Calu3 (cell line): ENCODE results near the gene CYTH4. TPM values are rescaled to one million over a fixed set of nuclear protein-coding genes. Genes with fewer than 3 reads are reported as not detected.

Experiments used
- BruUV-seq: library from RNA; stranded (reverse); fragments of 400-500 nt; replicated peaks from 2 replicates; lab custom pipeline; 2021; lab: Mats Ljungman, UMichigan
- CTCF ChIA-PET: fragments of 300-600 bp; sonication (Branson Sonifier 250); formaldehyde crosslinking; loops from one replicate; lab custom pipeline; 2022; ENCODE audit warnings: antibody characterized with exemption; lab: Charles Lee
- DNase-seq: peaks from one replicate; pipeline ENCODE4 v3.0.0; 2022
- H3K27ac Mint-ChIP-seq: one replicate; pipeline ENCODE4 v1.8.0; 2022; ENCODE audit warnings: mixed read lengths; ENCODE audit not compliant: unreplicated experiment
- H3K27me3 Mint-ChIP-seq: one replicate; pipeline ENCODE4 v1.8.0; 2022; ENCODE audit warnings: mixed read lengths; ENCODE audit not compliant: unreplicated experiment
- H3K36me3 Mint-ChIP-seq: one replicate; pipeline ENCODE4 v1.8.0; 2022; ENCODE audit warnings: mild to moderate bottlenecking, moderate library complexity, mixed read lengths; ENCODE audit not compliant: insufficient read depth, unreplicated experiment
- H3K4me1 Mint-ChIP-seq: one replicate; pipeline ENCODE4 v1.8.0; 2022; ENCODE audit warnings: mild to moderate bottlenecking, low read depth, mixed read lengths; ENCODE audit not compliant: unreplicated experiment
- H3K4me3 Mint-ChIP-seq: one replicate; pipeline ENCODE4 v1.8.0; 2022; ENCODE audit warnings: mild to moderate bottlenecking, low read depth, moderate library complexity, mixed read lengths; ENCODE audit not compliant: unreplicated experiment
- H3K9me3 Mint-ChIP-seq: one replicate; pipeline ENCODE4 v1.8.0; 2022; ENCODE audit warnings: low read depth, mixed read lengths; ENCODE audit not compliant: unreplicated experiment
- CTCF ChIP-seq: fragments of 200-600 bp; IDR thresholded peaks from one replicate; pipeline ENCODE4 v1.8.0; 2022; ENCODE audit warnings: antibody characterized with exemption; ENCODE audit not compliant: unreplicated experiment
- intact Hi-C: fragments of 100-400 bp; cut with micrococcal nuclease; formaldehyde crosslinking; loops from one replicate; pipeline ENCODE4 v1.10.0; 2022; ENCODE audit not compliant: unreplicated experiment
- total RNA-seq: library from RNA; stranded (reverse); gene quantifications from 2 replicates; pipeline ENCODE4 v1.2.3, GENCODE V29; 2022

The CYTH4 gene
- total RNA-seq, 1 experiment from 2014 or later: 0.38 TPM

DNA sequence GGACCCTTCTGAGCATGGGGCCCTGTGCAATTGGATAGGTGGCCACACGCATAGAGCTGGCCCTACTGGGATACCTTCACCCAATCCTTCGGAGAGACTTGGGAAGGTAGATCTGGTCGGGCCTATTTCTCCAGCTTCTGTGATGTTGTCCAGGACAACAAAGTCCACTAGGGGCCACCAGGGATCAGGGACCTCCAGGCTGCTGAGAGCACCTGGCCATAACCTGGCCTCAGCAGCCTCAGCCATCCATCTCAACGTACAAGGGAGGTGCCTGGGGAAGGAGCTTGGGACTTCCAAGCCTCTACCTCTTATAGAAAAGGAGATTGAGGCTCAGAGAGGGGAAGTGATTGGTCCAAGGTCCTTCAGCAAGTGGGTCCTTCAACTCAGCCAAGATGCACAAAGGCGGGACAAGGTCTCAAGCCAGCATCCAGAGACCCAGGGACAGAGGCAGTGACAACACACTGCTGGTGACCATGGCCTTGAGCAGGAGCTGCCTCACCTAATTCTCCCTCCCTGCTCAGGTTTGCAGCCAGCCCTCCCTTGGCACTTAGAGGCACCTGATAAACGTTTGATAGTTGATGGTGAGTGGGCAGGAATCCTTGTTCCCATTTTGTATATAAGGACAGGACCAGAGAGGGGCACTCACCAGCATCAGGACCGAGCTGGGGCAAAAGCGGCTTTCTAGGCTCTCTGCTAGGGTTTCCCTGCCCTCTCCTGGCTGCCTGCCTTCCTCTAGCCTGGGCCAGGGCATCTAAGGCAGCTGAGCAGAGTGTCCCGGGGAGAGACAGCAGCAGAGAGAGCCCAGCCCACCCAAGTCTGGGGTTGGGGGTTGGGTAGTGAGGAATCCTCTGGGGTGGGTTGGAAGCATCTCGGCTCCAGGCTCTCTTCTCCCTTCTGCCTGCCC, 42.7 kb upstream of the CYTH4 start:
- Mint-ChIP-seq H3K4me3 (no peak overlapping the region), H3K27me3 (no peaks in the 10 kb centered on the region), H3K9me3 (no peaks in the 10 kb centered on the region), H3K36me3 (peaks cover 10% of the 10 kb centered on the region), H3K27ac (no peak overlapping the region), H3K4me1 (peaks cover 6% of the 10 kb centered on the region)
- TF ChIP-seq CTCF: no peak
- intact Hi-C loops: no loop called here
- CTCF ChIA-PET: interaction anchor here (0.5 kb wide), 1 partner anchor 87 kb away, joined by 3 read pairs; no protein-coding TSS in a partner anchor
- DNase-seq: no peak
- no TSS peak for BruUV-seq

DNA sequence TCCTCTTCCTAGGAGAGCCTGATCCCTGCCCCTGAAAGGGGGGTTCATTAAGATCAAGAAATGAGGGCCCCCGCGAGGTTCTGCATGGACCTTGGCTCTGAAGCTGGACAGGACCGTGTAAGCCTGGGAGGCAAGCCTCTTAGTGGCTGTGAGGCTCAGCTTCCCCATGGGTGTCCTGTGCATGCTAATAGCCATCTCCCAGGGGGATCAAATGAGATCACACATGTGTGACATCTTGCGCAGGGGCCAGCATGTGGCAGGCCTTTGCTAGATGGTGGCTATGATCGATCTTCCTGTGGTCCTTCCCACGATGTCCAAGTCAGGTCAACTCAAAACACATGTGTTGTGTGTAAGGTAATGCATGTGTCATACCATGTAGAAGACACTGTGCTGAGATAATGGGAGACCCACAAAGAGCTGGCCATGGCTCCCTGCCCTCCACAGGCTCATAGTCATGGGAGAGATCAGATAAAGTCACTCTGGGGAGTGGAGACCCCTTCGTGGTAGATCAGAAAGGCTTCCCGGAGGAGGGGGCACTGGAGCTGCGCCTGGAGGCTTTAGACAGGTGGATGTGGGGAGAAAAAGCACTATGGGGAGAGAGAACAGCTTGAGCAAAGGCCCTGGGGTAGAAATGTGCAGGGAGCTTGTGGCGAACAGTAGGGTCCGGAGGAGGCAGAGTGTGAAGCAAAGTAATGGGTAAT, 41.9 kb upstream of the CYTH4 start:
- CTCF ChIA-PET: interaction anchor here (0.5 kb wide), 1 partner anchor 86 kb away, joined by 3 read pairs; no protein-coding TSS in a partner anchor
- Mint-ChIP-seq H3K36me3 (peaks cover 11% of the 10 kb centered on the region), H3K27me3 (no peaks in the 10 kb centered on the region), H3K4me1 (peaks cover 9% of the 10 kb centered on the region), H3K4me3 (no peak overlapping the region), H3K9me3 (no peaks in the 10 kb centered on the region), H3K27ac (no peak overlapping the region)
- DNase-seq: no peak
- no peak for TF ChIP-seq CTCF
- BruUV-seq: no TSS peak
- intact Hi-C loops: no loop called here

GRCh38 chr22:37240941-37241320, 41.4 kb upstream of the CYTH4 start:
- TF ChIP-seq CTCF: no peak
- BruUV-seq: no TSS peak
- CTCF ChIA-PET: no interaction called here
- H3K36me3 Mint-ChIP-seq: peaks cover 11% of the 10 kb centered on the region
- no peaks in the 10 kb centered on the region for H3K9me3 Mint-ChIP-seq
- H3K27ac Mint-ChIP-seq: no peak overlapping the region
- intact Hi-C loops: no loop called here
- no peaks in the 10 kb centered on the region for H3K27me3 Mint-ChIP-seq
- no peak overlapping the region for H3K4me3 Mint-ChIP-seq
- peaks cover 9% of the 10 kb centered on the region for H3K4me1 Mint-ChIP-seq
- DNase-seq: no peak

DNA sequence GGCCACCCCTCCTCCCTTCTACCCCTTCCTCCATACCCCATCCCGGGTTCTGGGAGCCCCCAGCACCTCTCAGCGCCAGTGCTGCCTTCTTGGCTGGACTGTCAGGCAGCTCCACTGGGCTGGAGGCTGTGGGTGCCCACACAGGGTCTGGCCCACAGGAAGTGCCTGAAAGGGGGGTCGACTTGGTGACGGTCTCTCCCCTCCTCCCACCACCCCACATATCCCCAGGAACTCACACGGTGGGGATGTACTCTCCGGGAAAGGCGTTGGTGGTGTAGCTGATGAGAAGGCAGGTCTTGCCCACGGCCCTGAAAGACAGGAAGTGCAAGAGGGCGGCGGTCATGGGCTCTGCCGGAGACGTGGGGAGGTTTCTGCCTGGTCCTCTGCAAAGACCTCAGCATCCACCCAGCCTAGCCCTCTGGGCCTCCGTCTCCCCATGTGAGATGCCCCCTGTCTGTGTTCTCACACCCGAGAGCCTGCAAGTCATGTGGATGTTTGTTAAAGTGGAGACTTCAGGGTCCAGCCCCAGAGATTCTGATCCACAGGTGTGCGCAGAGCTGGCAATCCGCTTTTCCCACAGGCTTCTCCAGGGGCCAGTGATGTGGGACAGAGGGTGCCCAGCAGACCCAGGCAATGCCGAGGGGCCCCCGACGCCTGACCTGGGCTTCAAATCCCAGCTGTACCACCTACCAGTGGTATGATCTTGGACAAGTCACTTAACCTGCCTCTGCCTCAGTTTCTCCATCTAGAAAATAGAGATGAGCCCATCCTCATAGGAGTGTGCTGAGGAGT, 40.8 kb upstream of the CYTH4 start:
- H3K27ac Mint-ChIP-seq: no peak overlapping the region
- H3K36me3 Mint-ChIP-seq: peaks cover 11% of the 10 kb centered on the region
- intact Hi-C loops: no loop called here
- H3K9me3 Mint-ChIP-seq: no peaks in the 10 kb centered on the region
- CTCF ChIA-PET: no interaction called here
- no TSS peak for BruUV-seq
- DNase-seq: no peak
- no peak overlapping the region for H3K4me3 Mint-ChIP-seq
- H3K27me3 Mint-ChIP-seq: no peaks in the 10 kb centered on the region
- no peak for TF ChIP-seq CTCF
- peaks cover 9% of the 10 kb centered on the region for H3K4me1 Mint-ChIP-seq
